ENCODE measurements around the gene ATG5.

DNA sequence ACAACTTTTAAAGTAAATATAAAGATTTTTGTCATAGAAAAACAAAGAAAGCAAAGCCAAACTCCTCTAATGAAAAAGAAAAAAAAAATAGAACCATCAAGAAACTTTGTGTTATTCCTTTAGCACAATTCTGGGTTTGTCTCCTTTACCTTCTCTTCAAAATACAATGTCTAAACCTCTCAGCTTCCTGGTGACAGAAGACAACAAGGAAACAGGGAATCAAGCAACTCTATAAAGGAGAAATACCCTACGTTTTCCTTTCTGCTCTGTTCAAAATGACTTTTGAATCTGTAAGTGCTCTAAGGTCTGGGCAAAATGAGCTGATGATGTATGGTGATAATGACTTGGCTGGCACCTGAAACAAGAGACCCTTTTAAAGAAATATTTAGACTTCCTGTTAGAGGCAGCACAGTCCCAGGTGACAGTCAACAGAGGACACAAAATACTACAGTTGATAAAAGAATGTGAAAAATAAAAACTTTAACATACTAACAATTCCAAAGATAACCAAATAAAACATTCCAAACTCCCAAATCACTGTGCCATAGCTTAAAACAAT, 138.1 kb downstream of the ATG5 start:
- no peak for TF ChIP-seq YY1 (tag by site-specific recombination; IDR thresholded peaks at IDR 0.05)
- no peak for TF ChIP-seq ZSCAN16 (tag by site-specific recombination; IDR thresholded peaks at IDR 0.05)
- TF ChIP-seq CTCF (tag by site-specific recombination; IDR thresholded peaks at IDR 0.05), result no peak
- TF ChIP-seq ZNF335 (tag by site-specific recombination; conservative IDR thresholded peaks at IDR 0.05), result no peak

Data from HEK293 (cell line).